ENCODE data around the gene MBD3L2B. TPM values are rescaled to one million over a fixed set of nuclear protein-coding genes. Genes with fewer than 3 reads are reported as not detected.

MBD3L2B gene
- polyA plus RNA-seq, 2 of the 4 experiments (the other 2 are of a cell fraction), result not detected

DNA sequence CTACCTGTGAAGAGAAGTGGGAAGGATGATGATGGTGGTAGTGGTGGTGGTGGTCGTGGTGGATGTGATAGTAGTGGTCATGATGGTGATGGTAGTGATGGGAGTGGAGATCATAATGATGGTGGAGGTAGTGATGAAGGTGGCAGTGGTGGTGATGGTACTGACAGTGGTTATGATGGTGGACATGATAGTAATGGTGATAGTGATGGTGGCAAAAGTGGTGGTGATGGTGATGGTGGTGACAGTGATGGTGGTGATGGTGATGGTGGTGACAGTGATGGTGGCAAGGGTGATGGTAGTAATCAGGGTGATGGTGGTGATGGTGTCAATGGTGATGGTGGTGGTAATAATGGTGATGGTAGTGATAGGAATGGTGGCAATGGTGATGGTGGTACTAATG, 26.2 kb downstream of the MBD3L2B start:
- no peak for ATAC-seq

DNA sequence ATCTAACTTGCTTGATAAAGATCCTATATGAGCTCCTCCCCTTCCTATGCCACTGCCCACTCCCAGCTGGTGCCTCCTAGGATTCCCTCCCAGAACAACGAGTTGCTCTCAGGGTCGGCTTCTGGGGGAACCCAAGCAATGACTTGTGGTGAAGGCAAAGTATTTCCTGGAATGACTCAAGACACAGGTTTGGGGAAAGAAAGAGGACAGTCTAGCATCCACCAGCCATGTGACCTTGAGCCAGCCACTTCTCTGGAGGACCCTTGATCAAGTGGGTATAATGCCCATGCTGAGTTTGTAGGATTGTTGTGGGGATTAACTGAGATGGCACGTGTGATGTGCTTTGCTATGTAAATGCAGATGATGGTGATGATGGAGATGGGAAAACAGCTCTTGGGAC, 33.0 kb downstream of the MBD3L2B start:
- Histone ChIP-seq H3K4me1 (no peaks in the 10 kb centered on the region), H3K27ac (no peak overlapping the region), H3K4me3 (no peak overlapping the region), H3K4me2 (no peak overlapping the region), H3K9me3 (0 out of 3 replicates have a peak, but pooled peaks cover 3% of the 10 kb centered on the region)
- TF ChIP-seq RARB (CRISPR knock-in tag; IDR thresholded peaks at IDR 0.05) (no peak), ZSCAN20 (CRISPR knock-in tag; IDR thresholded peaks at IDR 0.05) (no peak), FOXS1 (CRISPR knock-in tag; IDR thresholded peaks at IDR 0.05) (no peak), CHD4 (IDR thresholded peaks at IDR 0.05; ENCODE audit: borderline replicate concordance) (no peak), NR3C1 (IDR thresholded peaks at IDR 0.05) (no peak), FOSL2 (IDR thresholded peaks at IDR 0.05) (no peak), FOSL2 (CRISPR knock-in tag; IDR thresholded peaks at IDR 0.05) (no peak), NFE2L2 (conservative IDR thresholded peaks at IDR 0.05; ENCODE audit: low read length) (no peak), FOSB (CRISPR knock-in tag; IDR thresholded peaks at IDR 0.05) (no peak), NPAS2 (CRISPR knock-in tag; IDR thresholded peaks at IDR 0.05; ENCODE audit: borderline replicate concordance) (no peak), CBX2 (IDR thresholded peaks at IDR 0.05; ENCODE audit: borderline replicate concordance, low read depth) (no peak), HOXA7 (CRISPR knock-in tag; IDR thresholded peaks at IDR 0.05) (no peak)
- TF ChIP-seq, protein P1, sequence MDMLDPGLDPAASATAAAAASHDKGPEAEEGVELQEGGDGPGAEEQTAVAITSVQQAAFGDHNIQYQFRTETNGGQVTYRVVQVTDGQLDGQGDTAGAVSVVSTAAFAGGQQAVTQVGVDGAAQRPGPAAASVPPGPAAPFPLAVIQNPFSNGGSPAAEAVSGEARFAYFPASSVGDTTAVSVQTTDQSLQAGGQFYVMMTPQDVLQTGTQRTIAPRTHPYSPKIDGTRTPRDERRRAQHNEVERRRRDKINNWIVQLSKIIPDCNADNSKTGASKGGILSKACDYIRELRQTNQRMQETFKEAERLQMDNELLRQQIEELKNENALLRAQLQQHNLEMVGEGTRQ (IDR thresholded peaks at IDR 0.05), result no peak
- TF ChIP-seq, protein P2, sequence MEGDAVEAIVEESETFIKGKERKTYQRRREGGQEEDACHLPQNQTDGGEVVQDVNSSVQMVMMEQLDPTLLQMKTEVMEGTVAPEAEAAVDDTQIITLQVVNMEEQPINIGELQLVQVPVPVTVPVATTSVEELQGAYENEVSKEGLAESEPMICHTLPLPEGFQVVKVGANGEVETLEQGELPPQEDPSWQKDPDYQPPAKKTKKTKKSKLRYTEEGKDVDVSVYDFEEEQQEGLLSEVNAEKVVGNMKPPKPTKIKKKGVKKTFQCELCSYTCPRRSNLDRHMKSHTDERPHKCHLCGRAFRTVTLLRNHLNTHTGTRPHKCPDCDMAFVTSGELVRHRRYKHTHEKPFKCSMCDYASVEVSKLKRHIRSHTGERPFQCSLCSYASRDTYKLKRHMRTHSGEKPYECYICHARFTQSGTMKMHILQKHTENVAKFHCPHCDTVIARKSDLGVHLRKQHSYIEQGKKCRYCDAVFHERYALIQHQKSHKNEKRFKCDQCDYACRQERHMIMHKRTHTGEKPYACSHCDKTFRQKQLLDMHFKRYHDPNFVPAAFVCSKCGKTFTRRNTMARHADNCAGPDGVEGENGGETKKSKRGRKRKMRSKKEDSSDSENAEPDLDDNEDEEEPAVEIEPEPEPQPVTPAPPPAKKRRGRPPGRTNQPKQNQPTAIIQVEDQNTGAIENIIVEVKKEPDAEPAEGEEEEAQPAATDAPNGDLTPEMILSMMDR (IDR thresholded peaks at IDR 0.05), result no peak
- DNase-seq (ENCODE audit: low read depth in 1 of 2, low spot score in 1 of 2) (no peak), ATAC-seq (no peak), FAIRE-seq (no peak)
- ChIA-PET CTCF (interaction anchor here (1.0 kb wide), 1 partner anchor 17 kb away, joined by 4 read pairs; no protein-coding TSS in a partner anchor), POLR2A (no interaction called here)
- 4% methylated on average over 3 of the region's 3 CpGs for WGBS (ENCODE audit: missing lambda C conversion rate)

More for the DNA sequence above, 26.2 kb downstream of the MBD3L2B start:
- no peak for TF ChIP-seq NFE2L2 (conservative IDR thresholded peaks at IDR 0.05; ENCODE audit: low read length)
- WGBS (ENCODE audit: missing lambda C conversion rate), result 0% methylated on average over 1 of the region's 1 CpG
- no peak overlapping the region for H3K4me2 ChIP-seq
- no peaks in the 10 kb centered on the region for H3K4me1 ChIP-seq
- DNase-seq (ENCODE audit: low read depth in 1 of 2, low spot score in 1 of 2) (no peak), FAIRE-seq (no peak)
- POLR2A ChIA-PET, result no interaction called here
- CTCF ChIA-PET, result no interaction called here
- no peak overlapping the region for H3K27ac ChIP-seq
- no peaks in the 10 kb centered on the region for H3K9me3 ChIP-seq
- no peak overlapping the region for H3K4me3 ChIP-seq

DNA sequence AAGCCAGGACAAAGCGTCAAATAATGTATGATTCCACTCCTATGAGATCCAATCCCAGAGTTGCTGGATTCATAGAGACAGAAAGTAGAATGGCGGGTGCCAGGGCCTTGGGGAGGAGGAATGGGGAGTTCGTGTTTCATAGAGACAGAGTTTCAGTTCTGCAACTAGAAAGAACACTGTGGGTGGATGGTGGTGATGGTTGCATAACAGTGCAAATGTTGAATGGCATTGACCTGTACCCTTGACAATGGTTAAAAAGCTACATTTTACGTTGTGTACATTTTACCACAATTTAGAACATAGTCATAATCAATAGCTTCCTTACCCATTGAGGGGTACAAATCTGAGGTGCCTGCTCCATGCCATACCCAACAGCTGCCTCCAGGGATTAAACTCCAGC, 33.4 kb downstream of the MBD3L2B start:
- ATAC-seq (no peak), FAIRE-seq (no peak), DNase-seq (ENCODE audit: low read depth in 1 of 2, low spot score in 1 of 2) (no peak)
- no peaks in the 10 kb centered on the region for H3K4me1 ChIP-seq
- H3K4me3 ChIP-seq, result no peak overlapping the region
- ChIA-PET CTCF (interaction anchor here (1.0 kb wide), 1 partner anchor 17 kb away, joined by 4 read pairs; no protein-coding TSS in a partner anchor), POLR2A (no interaction called here)
- TF ChIP-seq KDM1A (IDR thresholded peaks at IDR 0.05; ENCODE audit: low read depth), result no peak
- TF ChIP-seq EHF (CRISPR knock-in tag; IDR thresholded peaks at IDR 0.05), result no peak
- no peak for TF ChIP-seq MYC (IDR thresholded peaks at IDR 0.05; ENCODE audit: borderline replicate concordance, low read length)
- TF ChIP-seq JUN (IDR thresholded peaks at IDR 0.05), result no peak
- TF ChIP-seq, protein P3, sequence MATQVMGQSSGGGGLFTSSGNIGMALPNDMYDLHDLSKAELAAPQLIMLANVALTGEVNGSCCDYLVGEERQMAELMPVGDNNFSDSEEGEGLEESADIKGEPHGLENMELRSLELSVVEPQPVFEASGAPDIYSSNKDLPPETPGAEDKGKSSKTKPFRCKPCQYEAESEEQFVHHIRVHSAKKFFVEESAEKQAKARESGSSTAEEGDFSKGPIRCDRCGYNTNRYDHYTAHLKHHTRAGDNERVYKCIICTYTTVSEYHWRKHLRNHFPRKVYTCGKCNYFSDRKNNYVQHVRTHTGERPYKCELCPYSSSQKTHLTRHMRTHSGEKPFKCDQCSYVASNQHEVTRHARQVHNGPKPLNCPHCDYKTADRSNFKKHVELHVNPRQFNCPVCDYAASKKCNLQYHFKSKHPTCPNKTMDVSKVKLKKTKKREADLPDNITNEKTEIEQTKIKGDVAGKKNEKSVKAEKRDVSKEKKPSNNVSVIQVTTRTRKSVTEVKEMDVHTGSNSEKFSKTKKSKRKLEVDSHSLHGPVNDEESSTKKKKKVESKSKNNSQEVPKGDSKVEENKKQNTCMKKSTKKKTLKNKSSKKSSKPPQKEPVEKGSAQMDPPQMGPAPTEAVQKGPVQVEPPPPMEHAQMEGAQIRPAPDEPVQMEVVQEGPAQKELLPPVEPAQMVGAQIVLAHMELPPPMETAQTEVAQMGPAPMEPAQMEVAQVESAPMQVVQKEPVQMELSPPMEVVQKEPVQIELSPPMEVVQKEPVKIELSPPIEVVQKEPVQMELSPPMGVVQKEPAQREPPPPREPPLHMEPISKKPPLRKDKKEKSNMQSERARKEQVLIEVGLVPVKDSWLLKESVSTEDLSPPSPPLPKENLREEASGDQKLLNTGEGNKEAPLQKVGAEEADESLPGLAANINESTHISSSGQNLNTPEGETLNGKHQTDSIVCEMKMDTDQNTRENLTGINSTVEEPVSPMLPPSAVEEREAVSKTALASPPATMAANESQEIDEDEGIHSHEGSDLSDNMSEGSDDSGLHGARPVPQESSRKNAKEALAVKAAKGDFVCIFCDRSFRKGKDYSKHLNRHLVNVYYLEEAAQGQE (IDR thresholded peaks at IDR 0.05), result no peak
- no peak for TF ChIP-seq ZSCAN20 (CRISPR knock-in tag; IDR thresholded peaks at IDR 0.05)
- TF ChIP-seq POLR2AphosphoS2 (conservative IDR thresholded peaks at IDR 0.05; ENCODE audit: low read length), result no peak
- no peak for TF ChIP-seq CEBPB (IDR thresholded peaks at IDR 0.05)
- WGBS (ENCODE audit: missing lambda C conversion rate), result 21% methylated on average over 4 of the region's 4 CpGs
- no peak overlapping the region for H3K4me2 ChIP-seq
- H3K9me3 ChIP-seq, result 0 out of 3 replicates have a peak, but pooled peaks cover 3% of the 10 kb centered on the region
- no peak overlapping the region for H3K27ac ChIP-seq

Measured in A549 (cell line).